Thymus (tissue), 11 donors: ENCODE results near the gene IL4R. TPM values are rescaled to one million over a fixed set of nuclear protein-coding genes. Genes with fewer than 3 reads are reported as not detected.

Experiments
- DNase-seq, 9 donors: peaks; one replicate each; pipeline ENCODE4 v3.0.0-alpha.2; 2013; ENCODE audit warnings: low spot score in 9 of 9, low read depth in 6 of 9, missing footprints in 1 of 9
- H3K27ac ChIP-seq, 2 donors: one replicate each; pipeline ENCODE4 v1.5.1; 2013; ENCODE audit warnings: control low read depth in 1 of 2, low read depth in 1 of 2, low read length in 1 of 2, mild to moderate bottlenecking in 1 of 2, moderate library complexity in 1 of 2
- H3K27me3 ChIP-seq, 2 donors: one replicate each; pipeline ENCODE4 v1.5.1; 2013; ENCODE audit warnings: low read length in 1 of 2; ENCODE audit not compliant: control insufficient read depth in 2 of 2, insufficient read depth in 1 of 2
- H3K36me3 ChIP-seq, 2 donors: one replicate each; pipeline ENCODE4 v1.5.1; 2013; ENCODE audit warnings: low read length in 1 of 2, mild to moderate bottlenecking in 1 of 2, moderate library complexity in 1 of 2; ENCODE audit not compliant: control insufficient read depth in 2 of 2, insufficient read depth in 2 of 2
- H3K4me1 ChIP-seq, 2 donors: one replicate each; pipeline ENCODE4 v1.5.1; 2013; ENCODE audit warnings: low read length in 2 of 2; ENCODE audit not compliant: control insufficient read depth in 2 of 2, insufficient read depth in 2 of 2
- H3K4me3 ChIP-seq, 2 donors: one replicate each; pipeline ENCODE4 v1.5.1; 2013; ENCODE audit warnings: low read length in 2 of 2, control low read depth in 1 of 2, mild to moderate bottlenecking in 1 of 2
- H3K9me3 ChIP-seq, 2 donors: one replicate each; pipeline ENCODE4 v1.5.1; 2013; ENCODE audit warnings: low read length in 1 of 2, mild to moderate bottlenecking in 1 of 2; ENCODE audit not compliant: control insufficient read depth in 2 of 2, insufficient read depth in 1 of 2
- WGBS: extraction: QIAGEN DNeasy Blood & Tissue Kit; methylation state at CpG from one replicate; pipeline ENCODE4 v1.1.7; 2013; 5-methylcytosine and 5-hydroxymethylcytosine counted together
- polyA plus RNA-seq: library from polyadenylated mRNA; stranded (reverse); fragments of 200-250 nt; gene quantifications from one replicate; pipeline ENCODE4 v1.2.3, GENCODE V29; 2013
- total RNA-seq: library from RNA; stranded (reverse); fragments of 120-200 nt; gene quantifications from one replicate; pipeline ENCODE4 v1.2.4, GENCODE V29; 2013
- donor health status: healthy.

IL4R gene
- total and polyA plus RNA-seq, 2 donors: 14.8 to 36.8 TPM

- no peaks in the 10 kb centered on the region for H3K4me1 ChIP-seq
- WGBS: 98% methylated on average over 6 of the region's 6 CpGs
- H3K36me3 ChIP-seq: peaks cover 4% of the 10 kb centered on the region in 2 donors
- no peak overlapping the region for H3K27ac ChIP-seq
- no peak for DNase-seq
- no peaks in the 10 kb centered on the region for H3K9me3 ChIP-seq
- no peaks in the 10 kb centered on the region for H3K27me3 ChIP-seq
- H3K4me3 ChIP-seq: no peak overlapping the region
Observed at GRCh38 chr16:27351989-27352388, 38.2 kb downstream of the IL4R start.

GRCh38 chr16:27353853-27354252, 40.1 kb downstream of the IL4R start:
- Histone ChIP-seq H3K4me3 (no peak overlapping the region), H3K27me3 (no peaks in the 10 kb centered on the region), H3K36me3 (peaks cover 2 to 4% of the 10 kb centered on the region in 2 donors), H3K9me3 (no peaks in the 10 kb centered on the region), H3K27ac (no peak overlapping the region), H3K4me1 (no peaks in the 10 kb centered on the region)
- 97% methylated on average over 4 of the region's 4 CpGs for WGBS
- DNase-seq: no peak

GRCh38 chr16:27355610-27356009, 41.8 kb downstream of the IL4R start:
- Histone ChIP-seq H3K27ac (no peak overlapping the region), H3K4me1 (peaks cover 0 to 2% of the 10 kb centered on the region in 2 donors), H3K4me3 (no peak overlapping the region), H3K36me3 (peaks cover 0 to 4% of the 10 kb centered on the region in 2 donors), H3K27me3 (no peaks in the 10 kb centered on the region), H3K9me3 (no peaks in the 10 kb centered on the region)
- 88% methylated on average over 12 of the region's 12 CpGs for WGBS
- no peak for DNase-seq

- H3K27me3 ChIP-seq: no peaks in the 10 kb centered on the region
- peaks cover 0 to 4% of the 10 kb centered on the region in 2 donors for H3K4me1 ChIP-seq
- WGBS: 96% methylated on average over 4 of the region's 4 CpGs
- no peaks in the 10 kb centered on the region for H3K9me3 ChIP-seq
- peaks cover 0 to 4% of the 10 kb centered on the region in 2 donors for H3K36me3 ChIP-seq
- H3K27ac ChIP-seq: no peak overlapping the region
- no peak overlapping the region for H3K4me3 ChIP-seq
- DNase-seq: no peak
Observed at GRCh38 chr16:27356794-27357193, 43.0 kb downstream of the IL4R start.

GRCh38 chr16:27359051-27359450, 45.3 kb downstream of the IL4R start:
- no peaks in the 10 kb centered on the region for H3K9me3 ChIP-seq
- H3K27me3 ChIP-seq: no peaks in the 10 kb centered on the region
- 99% methylated on average over 4 of the region's 4 CpGs for WGBS
- H3K36me3 ChIP-seq: peaks cover 0 to 6% of the 10 kb centered on the region in 2 donors
- DNase-seq: no peak
- no peak overlapping the region for H3K27ac ChIP-seq
- H3K4me3 ChIP-seq: no peak overlapping the region
- peaks cover 0 to 4% of the 10 kb centered on the region in 2 donors for H3K4me1 ChIP-seq

GRCh38 chr16:27359615-27360014, 45.8 kb downstream of the IL4R start:
- 91% methylated on average over 6 of the region's 6 CpGs for WGBS
- Histone ChIP-seq H3K27me3 (no peaks in the 10 kb centered on the region), H3K4me3 (no peak overlapping the region), H3K9me3 (no peaks in the 10 kb centered on the region), H3K27ac (no peak overlapping the region), H3K4me1 (peaks cover 0 to 4% of the 10 kb centered on the region in 2 donors), H3K36me3 (peaks cover 0 to 3% of the 10 kb centered on the region in 2 donors)
- DNase-seq: no peak

GRCh38 chr16:27361987-27362386, 48.2 kb downstream of the IL4R start:
- peaks cover 3 to 9% of the 10 kb centered on the region in 2 donors for H3K4me1 ChIP-seq
- H3K27ac ChIP-seq: no peak overlapping the region
- whole genome bisulfite sequencing: 95% methylated on average over 3 of the region's 3 CpGs
- H3K4me3 ChIP-seq: no peak overlapping the region
- no peaks in the 10 kb centered on the region for H3K9me3 ChIP-seq
- peaks cover 0 to 3% of the 10 kb centered on the region in 2 donors for H3K36me3 ChIP-seq
- H3K27me3 ChIP-seq: no peaks in the 10 kb centered on the region
- DNase-seq: no peak

- Histone ChIP-seq H3K4me1 (peaks cover 5 to 16% of the 10 kb centered on the region in 2 donors), H3K36me3 (peaks cover 0 to 3% of the 10 kb centered on the region in 2 donors)
Observed at GRCh38 chr16:27362570-27363245, 48.9 kb downstream of the IL4R start.

GRCh38 chr16:27363246-27363632, 49.5 kb downstream of the IL4R start:
- H3K36me3 ChIP-seq: peaks cover 0 to 3% of the 10 kb centered on the region in 2 donors
- DNase-seq: no peak
- H3K27ac ChIP-seq: no peak overlapping the region
- no peaks in the 10 kb centered on the region for H3K9me3 ChIP-seq
- 97% methylated on average over 5 of the region's 5 CpGs for WGBS
- H3K27me3 ChIP-seq: no peaks in the 10 kb centered on the region
- H3K4me1 ChIP-seq: peaks cover 10 to 21% of the 10 kb centered on the region in 2 donors
- no peak overlapping the region for H3K4me3 ChIP-seq

More at GRCh38 chr16:27362570-27363245, 48.9 kb downstream of the IL4R start:
- Histone ChIP-seq H3K27ac (no peak overlapping the region), H3K9me3 (no peaks in the 10 kb centered on the region), H3K4me3 (no peak overlapping the region), H3K27me3 (no peaks in the 10 kb centered on the region)
- no peak for DNase-seq
- WGBS: 96% methylated on average over 16 of the region's 16 CpGs
